Anterior cingulate cortex (tissue), 58 donors: ENCODE data around the gene GRID2.

Experiments
- DNase-seq, 58 donors: peaks; one replicate each; lab custom pipeline; 2025; lab: John Stamatoyannopoulos, UW

GRID2 gene

GRCh38 chr4:93446038-93446437, 1142.3 kb downstream of the GRID2 start:
- no peak for DNase-seq

GRCh38 chr4:93448691-93449293, 1145.0 kb downstream of the GRID2 start:
- DNase-seq: no peak

DNA sequence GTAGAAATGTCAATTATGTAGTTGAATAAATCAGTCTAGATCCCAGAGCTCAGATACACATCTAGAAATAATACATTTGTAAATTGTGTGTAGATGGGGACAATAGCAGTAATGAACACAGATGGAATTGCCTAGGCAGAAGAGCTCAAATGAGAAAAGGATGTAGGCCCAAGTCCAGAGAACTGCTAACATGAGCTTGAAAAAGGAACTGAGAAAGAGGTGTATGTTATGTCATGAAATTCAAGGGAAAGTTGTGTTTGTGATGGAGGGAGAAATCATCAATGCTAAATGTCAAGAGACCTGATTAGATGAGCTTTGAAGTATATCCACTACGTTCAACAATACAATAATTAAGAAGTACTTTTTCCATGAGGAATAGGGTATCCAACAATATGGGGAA, 1148.2 kb downstream of the GRID2 start:
- DNase-seq: no peak

- DNase-seq: no peak
Observed at GRCh38 chr4:93461541-93461940, 1157.8 kb downstream of the GRID2 start.

DNA sequence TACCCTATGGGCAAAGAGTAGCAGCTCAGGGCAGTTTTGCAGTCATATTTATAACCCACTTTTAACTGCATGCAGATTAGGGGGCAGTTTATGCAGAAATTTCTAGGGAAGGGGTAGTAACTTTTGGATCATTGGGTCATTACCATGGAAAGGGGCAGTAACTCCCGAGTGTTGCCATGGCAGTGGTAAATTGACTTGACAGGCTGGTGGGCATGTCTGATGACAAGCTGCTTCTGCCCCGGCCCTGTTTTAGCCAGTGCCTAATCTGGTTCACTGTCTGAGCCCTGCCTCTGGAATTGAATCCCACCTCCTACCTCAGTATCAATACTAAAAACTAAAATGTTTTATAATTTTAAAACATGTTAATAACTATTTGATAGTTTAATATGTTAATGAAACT, 1162.7 kb downstream of the GRID2 start:
- no peak for DNase-seq

DNA sequence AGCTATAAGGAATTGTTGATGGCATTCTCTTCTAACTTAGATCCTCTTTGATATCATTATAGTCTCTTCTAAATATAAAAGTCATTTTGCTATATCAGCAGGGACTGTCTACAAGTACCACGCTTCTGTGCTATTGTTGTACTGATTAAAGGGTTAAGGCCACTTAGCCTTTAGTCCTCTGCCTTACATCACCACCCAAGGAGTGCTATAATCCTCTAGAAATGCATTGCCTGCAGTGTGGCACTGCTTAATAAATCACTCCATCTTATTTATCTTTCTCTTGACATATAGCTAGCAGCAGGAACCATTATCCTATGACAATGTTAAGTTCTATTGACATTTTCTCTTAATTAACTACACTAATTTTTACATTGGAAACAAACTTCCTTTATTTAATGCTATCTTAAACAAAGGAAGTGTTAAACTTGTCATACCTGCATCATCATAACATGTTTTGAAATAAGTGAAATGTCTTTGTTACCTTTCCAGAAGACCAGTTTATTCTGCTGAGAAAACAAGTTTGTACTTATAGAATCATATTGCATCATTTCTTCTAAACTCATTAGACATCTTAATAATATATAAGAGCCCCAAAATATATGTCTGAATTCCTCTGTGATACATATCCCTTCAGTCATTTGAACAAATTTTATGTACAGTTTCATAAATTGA, 1163.9 kb downstream of the GRID2 start:
- DNase-seq: no peak

- no peak for DNase-seq
Observed at GRCh38 chr4:93469560-93469959, 1165.8 kb downstream of the GRID2 start.

DNA sequence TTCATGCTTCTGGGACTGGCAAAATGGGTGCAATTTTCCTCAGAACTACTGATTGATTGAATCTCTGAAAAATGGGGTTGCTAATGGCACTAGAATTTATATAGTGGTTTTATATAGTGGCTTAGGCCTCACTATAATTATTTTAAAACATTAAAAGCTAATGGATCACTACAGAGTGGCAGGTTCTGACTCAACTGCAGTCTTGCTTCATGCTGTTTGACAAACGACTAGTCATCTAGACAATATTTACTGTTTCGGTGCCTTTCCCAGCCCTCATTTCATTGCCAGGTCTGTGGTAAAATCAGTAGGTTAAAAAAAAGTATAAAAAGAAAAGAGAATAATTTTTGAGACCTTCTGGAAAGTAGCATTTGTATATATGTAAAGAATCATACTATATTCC, 1172.0 kb downstream of the GRID2 start:
- no peak for DNase-seq

DNA sequence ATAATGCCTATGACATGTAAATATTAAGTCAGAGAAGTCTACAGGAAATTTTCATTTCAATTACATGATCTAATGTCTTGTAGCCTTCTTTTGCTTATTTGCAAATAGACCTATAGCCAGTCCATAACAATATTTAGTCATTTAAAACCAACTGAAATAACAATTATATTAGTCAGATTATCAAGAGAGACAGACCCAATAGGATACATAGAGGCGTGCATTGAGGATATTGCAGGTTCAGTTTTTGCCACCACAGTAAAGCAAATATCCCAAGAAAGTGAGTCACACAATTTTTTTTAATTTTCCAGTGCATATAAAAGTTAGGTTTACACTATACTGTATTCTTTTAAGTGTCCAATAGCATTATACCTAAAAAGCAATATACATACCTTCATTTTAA, 1175.0 kb downstream of the GRID2 start:
- no peak for DNase-seq

GRCh38 chr4:93480452-93480851, 1176.7 kb downstream of the GRID2 start:
- no peak for DNase-seq

DNA sequence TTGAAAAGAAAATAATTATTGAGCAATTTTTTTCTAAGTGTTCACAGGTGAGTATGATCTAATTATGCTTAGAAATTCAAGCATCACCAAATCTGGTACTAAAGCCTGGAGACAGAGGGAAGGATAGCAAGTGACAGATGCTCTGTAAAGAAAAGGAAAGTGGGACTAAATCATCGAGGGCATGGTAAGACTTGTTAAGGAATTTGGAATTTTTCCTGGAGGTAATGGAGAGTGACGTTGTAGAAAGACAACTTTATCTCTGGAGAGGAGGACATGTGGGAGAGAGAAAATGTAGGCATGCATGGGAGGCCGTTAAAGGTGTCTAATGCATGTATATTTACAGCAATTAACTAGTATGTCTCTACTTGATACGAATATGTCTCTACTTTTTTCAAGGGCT, 1191.6 kb downstream of the GRID2 start:
- DNase-seq: no peak

- DNase-seq: no peak
Observed at GRCh38 chr4:93501244-93501643, 1197.5 kb downstream of the GRID2 start.

- peak in 17 of 58 donors; percentile 1 to 36 (median 6) for DNase-seq
Observed at GRCh38 chr4:93501946-93502345, 1198.2 kb downstream of the GRID2 start.

GRCh38 chr4:93502991-93503390, 1199.2 kb downstream of the GRID2 start:
- peak in 3 of 58 donors; percentile 0 to 25 (median 14) for DNase-seq

DNA sequence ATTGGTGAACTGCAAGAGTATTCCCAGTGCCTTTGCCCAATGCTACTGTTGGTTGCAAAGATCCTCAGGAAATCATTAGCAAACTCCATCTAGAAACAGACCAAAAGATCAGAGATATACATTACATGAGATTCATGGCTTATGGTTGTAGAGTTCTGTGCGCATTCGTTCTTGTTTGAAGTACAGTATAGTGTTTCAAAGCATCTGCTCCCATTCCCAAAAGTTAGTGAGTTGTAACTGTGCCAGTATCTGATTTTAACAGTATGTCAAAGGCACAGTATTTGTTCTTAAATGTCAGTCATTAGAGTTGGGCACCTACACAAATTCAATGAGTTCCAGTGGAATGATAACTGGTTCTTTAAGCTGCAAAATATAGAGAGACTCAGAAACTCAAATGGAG, 1210.1 kb downstream of the GRID2 start:
- DNase-seq: no peak

GRCh38 chr4:93515208-93515607, 1211.4 kb downstream of the GRID2 start:
- no peak for DNase-seq

DNA sequence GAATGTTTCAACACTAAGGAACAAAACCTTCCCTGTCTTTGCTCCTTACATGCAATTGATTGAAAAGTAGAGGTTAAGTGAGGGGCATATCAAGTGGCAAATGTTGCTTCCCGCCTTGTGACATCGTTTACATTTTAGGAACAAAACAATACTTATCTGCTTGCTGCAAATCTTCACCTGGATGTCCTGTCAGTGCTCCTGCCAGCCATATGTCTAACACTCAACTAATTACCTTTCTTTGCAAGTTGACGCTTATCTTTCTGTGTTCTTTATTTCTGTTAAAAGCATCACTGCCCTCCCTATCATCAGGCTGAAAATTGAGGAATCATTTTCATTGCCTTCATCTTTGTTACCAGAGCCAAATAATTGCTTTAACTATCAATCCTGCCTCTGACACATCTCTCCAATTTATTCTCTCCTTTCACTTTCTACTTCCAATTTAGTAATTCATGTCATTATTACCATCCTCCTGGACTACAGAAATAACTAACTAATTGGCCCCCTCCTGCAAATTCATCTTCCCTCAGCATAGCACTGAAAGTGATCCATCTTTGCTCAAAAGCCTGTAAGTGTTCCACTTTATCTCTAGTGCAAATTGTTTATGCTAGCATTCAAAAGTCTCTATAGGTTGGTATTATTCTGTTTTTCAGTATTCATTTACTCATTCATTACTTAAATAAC, 1226.1 kb downstream of the GRID2 start:
- DNase-seq: no peak

GRCh38 chr4:93532234-93532633, 1228.5 kb downstream of the GRID2 start:
- no peak for DNase-seq

GRCh38 chr4:93540562-93540961, 1236.8 kb downstream of the GRID2 start:
- no peak for DNase-seq

DNA sequence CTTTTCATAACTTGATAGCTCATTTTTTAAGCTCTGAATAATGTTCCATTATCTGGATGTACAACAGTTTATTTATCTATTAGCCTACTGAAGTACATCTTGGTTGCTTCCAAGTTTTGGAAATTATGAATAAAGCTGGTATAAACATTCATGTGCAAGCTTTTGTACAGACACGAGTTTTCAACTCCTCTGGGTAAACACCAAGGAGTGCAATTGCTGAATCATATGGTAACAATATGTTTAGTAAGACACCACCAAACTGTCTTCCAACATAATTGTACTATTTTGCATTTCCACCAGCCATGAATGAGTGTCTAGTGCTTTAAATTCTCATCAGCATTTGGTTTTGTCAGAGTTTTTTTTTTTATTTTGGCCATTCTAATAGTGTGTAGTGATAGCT, 1258.1 kb downstream of the GRID2 start:
- no peak for DNase-seq

GRCh38 chr4:93568758-93569157, 1265.0 kb downstream of the GRID2 start:
- DNase-seq: no peak

DNA sequence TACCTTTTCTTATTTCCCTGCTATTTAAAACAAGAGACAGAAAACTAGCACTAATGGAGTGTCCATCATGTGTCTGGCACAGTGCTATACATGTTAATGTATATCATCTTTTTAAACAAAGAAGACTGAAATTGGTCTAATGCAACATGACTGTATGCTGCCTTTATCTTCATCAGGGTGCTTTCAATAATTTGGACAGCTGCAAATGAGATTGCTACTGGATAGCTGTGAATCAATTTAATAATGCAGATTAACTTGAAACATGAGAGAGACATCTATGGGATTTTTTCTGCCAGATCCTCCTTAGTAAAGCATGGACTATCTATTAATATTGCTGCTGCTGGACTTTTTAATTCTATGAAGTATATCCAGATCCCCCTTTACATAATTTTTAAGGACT, 1269.5 kb downstream of the GRID2 start:
- no peak for DNase-seq
